GM20431 (cell line): Measurements from ENCODE around the gene VIM.
"Not testable (repeated sequence)": the region's sequence is repeated elsewhere in the genome, so short reads cannot be mapped to it uniquely, and the experiment has no call there.

Experiments used
- in situ Hi-C: fragments of 300-500 bp; cut with MseI, MboI; formaldehyde crosslinking; loops from one replicate; pipeline ENCODE4 v1.15.0; 2020; ENCODE audit warnings: low sequenced_read_pairs; ENCODE audit not compliant: unreplicated experiment

The VIM gene

GRCh38 chr10:17249820-17250219 lies 21.8 kb downstream of the VIM start:
- in situ Hi-C loops: loop anchor here (10.0 kb wide), 1 partner anchor 405 kb away; no protein-coding TSS in a partner anchor

GRCh38 chr10:17250736-17251135 lies 22.7 kb downstream of the VIM start:
- in situ Hi-C loops: loop anchor here (10.0 kb wide), 1 partner anchor 406 kb away; no protein-coding TSS in a partner anchor

GRCh38 chr10:17254543-17255050 lies 26.6 kb downstream of the VIM start:
- in situ Hi-C loops: loop anchor here (10.0 kb wide), 1 partner anchor 410 kb away; no protein-coding TSS in a partner anchor

GRCh38 chr10:17255512-17255911 lies 27.5 kb downstream of the VIM start:
- in situ Hi-C loops: loop anchor here (10.0 kb wide), 1 partner anchor 411 kb away; no protein-coding TSS in a partner anchor

GRCh38 chr10:17256051-17256450 lies 28.0 kb downstream of the VIM start:
- in situ Hi-C loops: loop anchor here (10.0 kb wide), 1 partner anchor 411 kb away; no protein-coding TSS in a partner anchor

GRCh38 chr10:17256627-17257026 lies 28.6 kb downstream of the VIM start:
- in situ Hi-C loops: loop anchor here (10.0 kb wide), 1 partner anchor 412 kb away; no protein-coding TSS in a partner anchor

- in situ Hi-C loops: loop anchor here (10.0 kb wide), 1 partner anchor 413 kb away; no protein-coding TSS in a partner anchor
Measured at GRCh38 chr10:17257466-17258321, 29.7 kb downstream of the VIM start.

- in situ Hi-C loops: no loop called here
Measured at GRCh38 chr10:17262502-17262901, 34.5 kb downstream of the VIM start.

- in situ Hi-C loops: no loop called here
Measured at GRCh38 chr10:17263580-17263979, 35.5 kb downstream of the VIM start.

- in situ Hi-C loops: no loop called here
Measured at GRCh38 chr10:17265468-17265867, 37.4 kb downstream of the VIM start.

GRCh38 chr10:17266549-17266948 lies 38.5 kb downstream of the VIM start:
- in situ Hi-C loops: not testable (repeated sequence)

- in situ Hi-C loops: no loop called here
Measured at GRCh38 chr10:17272648-17273047, 44.6 kb downstream of the VIM start.

GRCh38 chr10:17273403-17273802 lies 45.4 kb downstream of the VIM start:
- in situ Hi-C loops: no loop called here

- in situ Hi-C loops: no loop called here
Measured at GRCh38 chr10:17276756-17277424, 48.8 kb downstream of the VIM start.

- in situ Hi-C loops: no loop called here
Measured at GRCh38 chr10:17278607-17279240, 50.7 kb downstream of the VIM start.

- in situ Hi-C loops: no loop called here
Measured at GRCh38 chr10:17282311-17282710, 54.3 kb downstream of the VIM start.

- in situ Hi-C loops: no loop called here
Measured at GRCh38 chr10:17286562-17287550, 58.8 kb downstream of the VIM start.
